LNCAP (cell line): ENCODE results near the gene PSMB2.

Source experiments
- CTCF ChIP-seq: fragments of 450-650 bp; IDR thresholded peaks from 2 replicates; pipeline ENCODE4 v1.5.1; 2017; ENCODE audit warnings: mild to moderate bottlenecking

The PSMB2 gene

GRCh38 chr1:35640380-35641232, 720 bp downstream of the PSMB2 start:
- no peak for TF ChIP-seq CTCF

- no peak for TF ChIP-seq CTCF
Observed at GRCh38 chr1:35637401-35637809, 3.9 kb downstream of the PSMB2 start.

- TF ChIP-seq CTCF, result no peak
Observed at GRCh38 chr1:35633547-35633946, 7.8 kb downstream of the PSMB2 start.

- TF ChIP-seq CTCF, result no peak
Observed at GRCh38 chr1:35631396-35631795, 9.9 kb downstream of the PSMB2 start.

- no peak for TF ChIP-seq CTCF
Observed at GRCh38 chr1:35629051-35629450, 12.3 kb downstream of the PSMB2 start.

- no peak for TF ChIP-seq CTCF
Observed at GRCh38 chr1:35623832-35624231, 17.5 kb downstream of the PSMB2 start.

GRCh38 chr1:35622510-35623178, 18.7 kb downstream of the PSMB2 start:
- TF ChIP-seq CTCF, result no peak
